Endothelial cell of umbilical vein (primary cell): Measurements from ENCODE around the gene UGT8. TPM values are rescaled to one million over a fixed set of nuclear protein-coding genes. Genes with fewer than 3 reads are reported as not detected.

Experiments
- BruUV-seq: library from RNA; stranded (reverse); fragments of 400-500 nt; replicated peaks from 2 replicates; lab custom pipeline; 2021; lab: Mats Ljungman, UMichigan
- CTCF ChIA-PET: fragments of 300-600, 350-600 bp; sonication (Branson Sonifier 250); formaldehyde crosslinking; loops from one replicate; lab custom pipeline; 2021; ENCODE audit warnings: antibody characterized with exemption, inconsistent platforms; lab: Charles Lee
- POLR2A ChIA-PET: fragments of 300-600, 350-600 bp; sonication (Branson Sonifier 250); formaldehyde crosslinking; loops from one replicate; lab custom pipeline; 2021; ENCODE audit warnings: antibody characterized with exemption, inconsistent platforms; lab: Charles Lee
- DNase-seq: peaks from one replicate; pipeline ENCODE4 v3.0.0-alpha.2; 2011; ENCODE audit warnings: low read depth, low spot score
- FAIRE-seq: peaks from 2 replicates; lab custom pipeline; 2011; peaks lifted over from hg19 to GRCh38; lab: Jason Lieb, UNC
- H2AFZ ChIP-seq: 2 replicates; pipeline ENCODE4 v1.6.0; 2012; ENCODE audit warnings: low read depth, low read length, control low read depth, inconsistent platforms
- H3K27ac ChIP-seq: 2 replicates; pipeline ENCODE4 v1.5.1; 2011; ENCODE audit warnings: low read depth, mild to moderate bottlenecking, control low read depth, low read length, moderate library complexity; ENCODE audit not compliant: insufficient read depth
- H3K27me3 ChIP-seq, 2 experiments: 2 replicates each; pipeline versions ENCODE4 v1.6.0 to v1.6.1; 2011; ENCODE audit warnings: low read length in 2 of 2, mixed read lengths in 1 of 2; ENCODE audit not compliant: control insufficient read depth in 2 of 2, insufficient read depth in 2 of 2
- H3K36me3 ChIP-seq, 2 experiments: 2 replicates in 1 of 2; 3 replicates in 1 of 2; pipeline ENCODE4 v1.5.1; 2011; ENCODE audit warnings: low read length in 2 of 2, mild to moderate bottlenecking in 1 of 2, moderate library complexity in 1 of 2; ENCODE audit not compliant: control insufficient read depth in 2 of 2, insufficient read depth in 2 of 2; ENCODE audit errors: extremely low read depth in 1 of 2
- H3K4me1 ChIP-seq: 3 replicates; pipeline ENCODE4 v1.5.1; 2011; ENCODE audit warnings: mild to moderate bottlenecking, low read length; ENCODE audit not compliant: control insufficient read depth, insufficient read depth; ENCODE audit errors: extremely low read depth
- H3K4me2 ChIP-seq: 2 replicates; pipeline ENCODE4 v1.6.1; 2011; ENCODE audit warnings: low read length, control low read depth, mixed read lengths; ENCODE audit not compliant: insufficient read depth
- H3K4me3 ChIP-seq, 3 experiments: fragments of 200-600 bp in 1 of 3; sonication (generic), shearing (Covaris generic) in 1 of 3; replicated peaks in 1 of 3; 2 replicates each; pipeline ENCODE4 v1.5.1; 2011 to 2016; ENCODE audit warnings: control low read depth in 3 of 3, low read length in 3 of 3, mild to moderate bottlenecking in 2 of 3, inconsistent platforms in 1 of 3, low read depth in 1 of 3, moderate library complexity in 1 of 3; ENCODE audit not compliant: insufficient read depth in 1 of 3
- H3K79me2 ChIP-seq: 2 replicates; pipeline ENCODE4 v1.6.0; 2012; ENCODE audit warnings: low read length, inconsistent platforms; ENCODE audit not compliant: control insufficient read depth, insufficient read depth
- H3K9ac ChIP-seq: replicated peaks from 2 replicates; pipeline ENCODE3; 2011; ENCODE audit warnings: low read length, control low read depth; ENCODE audit not compliant: insufficient read depth; ENCODE audit errors: extremely low read depth
- H3K9me1 ChIP-seq: replicated peaks from 3 replicates; pipeline ENCODE4 v1.6.0; 2011; ENCODE audit warnings: mild to moderate bottlenecking, low read length; ENCODE audit not compliant: control insufficient read depth, insufficient read depth; ENCODE audit errors: extremely low read depth
- H3K9me3 ChIP-seq: replicated peaks from 2 replicates; pipeline ENCODE4 v1.5.1; 2012; ENCODE audit warnings: low read length, inconsistent platforms; ENCODE audit not compliant: control insufficient read depth, insufficient read depth
- H4K20me1 ChIP-seq: replicated peaks from 2 replicates; pipeline ENCODE3; 2011; ENCODE audit warnings: mild to moderate bottlenecking, low read length; ENCODE audit not compliant: control insufficient read depth, insufficient read depth; ENCODE audit errors: extremely low read depth
- CTCF ChIP-seq, 2 donors: IDR thresholded peaks; 1 replicate in 1 of 2; 2 replicates in 1 of 2; pipeline ENCODE4 v1.5.1; 2011; ENCODE audit warnings: low read length in 2 of 2, mild to moderate bottlenecking in 2 of 2, moderate library complexity in 2 of 2, control low read depth in 1 of 2, inconsistent platforms in 1 of 2, low read depth in 1 of 2; ENCODE audit not compliant: insufficient read depth in 1 of 2; ENCODE audit errors: extremely low read depth in 1 of 2
- EZH2 ChIP-seq: IDR thresholded peaks from 2 replicates; pipeline ENCODE4 v1.6.1; 2012; ENCODE audit warnings: borderline replicate concordance, low read depth, mild to moderate bottlenecking, moderate library complexity, low read length, inconsistent platforms; ENCODE audit not compliant: severe bottlenecking
- FOS ChIP-seq: IDR thresholded peaks from 2 replicates; pipeline ENCODE4 v1.6.1; 2011; ENCODE audit warnings: mild to moderate bottlenecking, low read length, moderate library complexity, borderline replicate concordance; ENCODE audit not compliant: insufficient read depth
- GATA2 ChIP-seq: IDR thresholded peaks from 2 replicates; pipeline ENCODE4 v1.7.0; 2011; ENCODE audit warnings: low read depth, mild to moderate bottlenecking, moderate library complexity, mixed read lengths, low read length; ENCODE audit not compliant: insufficient read length, insufficient read depth
- JUN ChIP-seq: IDR thresholded peaks from 2 replicates; pipeline ENCODE4 v1.6.1; 2011; ENCODE audit warnings: borderline replicate concordance, low read depth; ENCODE audit not compliant: insufficient read length, insufficient read depth
- MYC ChIP-seq: IDR thresholded peaks from one replicate; pipeline ENCODE4 v1.6.1; 2011; ENCODE audit warnings: mild to moderate bottlenecking, low read depth, low read length
- POLR2A ChIP-seq: IDR thresholded peaks from 2 replicates; pipeline ENCODE4 v1.6.1; 2012; ENCODE audit warnings: low read depth, mild to moderate bottlenecking, control low read depth, low read length
- POLR2AphosphoS5 ChIP-seq: IDR thresholded peaks from 2 replicates; pipeline ENCODE4 v1.6.1; 2012; ENCODE audit warnings: low read depth, mild to moderate bottlenecking, control low read depth, low read length, moderate library complexity; ENCODE audit not compliant: insufficient read depth
- dilution Hi-C: fragments of 300-500 bp; cut with MboI; formaldehyde crosslinking; loops from one replicate; pipeline ENCODE4 v1.15.0; 2019; ENCODE audit warnings: low sequenced_read_pairs; ENCODE audit not compliant: extremely low pct_ligation_motif_present
- intact Hi-C: fragments of 100-400 bp; cut with micrococcal nuclease; formaldehyde crosslinking; loops from one replicate; pipeline ENCODE4 v1.10.0; 2022
- polyA plus RNA-seq, 4 experiments: library from polyadenylated mRNA; depleted of rRNA in 3 of 4; stranded (reverse) in 3 of 4; unstranded in 1 of 4; fragments of >200 nt; gene quantifications; 2 replicates each; pipeline versions ENCODE4 v1.2.1 to v1.2.3, GENCODE V29; 2011 to 2012; ENCODE audit warnings: missing spikeins in 1 of 4
- total RNA-seq: library from RNA; stranded (reverse); gene quantifications from 2 replicates; pipeline ENCODE4 v1.2.3, GENCODE V29; 2021

Gene UGT8
- total and polyA plus RNA-seq, 2 donors (not counting 3 experiments of a cell fraction or from before 2014, with no cell fraction given) = 0.11 TPM; not detected in 1

- CTCF ChIA-PET = interaction anchor here (1.0 kb wide), 1 partner anchor 9 kb away, joined by 3 read pairs; no protein-coding TSS in a partner anchor
- dilution Hi-C loops = no loop called here
These were observed 55.1 kb downstream of the UGT8 start for GRCh38 chr4:114653675-114654074.

More at GRCh38 chr4:114653675-114654074, 55.1 kb downstream of the UGT8 start:
- no TSS peak for BruUV-seq
- no peak overlapping the region for H3K4me2 ChIP-seq
- no peak overlapping the region for H3K9ac ChIP-seq
- H3K27me3 ChIP-seq = no peaks in the 10 kb centered on the region
- no peaks in the 10 kb centered on the region for H4K20me1 ChIP-seq
- H3K79me2 ChIP-seq = no peaks in the 10 kb centered on the region
- intact Hi-C loops = no loop called here
- H3K9me3 ChIP-seq = no peaks in the 10 kb centered on the region
- no peaks in the 10 kb centered on the region for H3K4me1 ChIP-seq
- FAIRE-seq (no peak), DNase-seq (no peak)
- H3K36me3 ChIP-seq = no peaks in the 10 kb centered on the region
- H2AFZ ChIP-seq = no peak overlapping the region
- H3K4me3 ChIP-seq = no peak overlapping the region
- H3K27ac ChIP-seq = no peak overlapping the region
- POLR2A ChIA-PET = no interaction called here
- TF ChIP-seq JUN (no peak), MYC (no peak), EZH2 (no peak), GATA2 (no peak), POLR2A (no peak), POLR2AphosphoS5 (no peak), FOS (no peak), CTCF (IDR thresholded peaks at IDR 0.05; ENCODE audit: extremely low read depth in 1 of 2, insufficient read depth in 1 of 2, low read depth in 1 of 2, low read length in 2 of 2) (no peak)
- H3K9me1 ChIP-seq = no peaks in the 10 kb centered on the region
